Measurements from ENCODE around the gene HYAL3.
"Not testable (repeated sequence)": the region's sequence is repeated elsewhere in the genome, so short reads cannot be mapped to it uniquely, and the experiment has no call there.

The HYAL3 gene

DNA sequence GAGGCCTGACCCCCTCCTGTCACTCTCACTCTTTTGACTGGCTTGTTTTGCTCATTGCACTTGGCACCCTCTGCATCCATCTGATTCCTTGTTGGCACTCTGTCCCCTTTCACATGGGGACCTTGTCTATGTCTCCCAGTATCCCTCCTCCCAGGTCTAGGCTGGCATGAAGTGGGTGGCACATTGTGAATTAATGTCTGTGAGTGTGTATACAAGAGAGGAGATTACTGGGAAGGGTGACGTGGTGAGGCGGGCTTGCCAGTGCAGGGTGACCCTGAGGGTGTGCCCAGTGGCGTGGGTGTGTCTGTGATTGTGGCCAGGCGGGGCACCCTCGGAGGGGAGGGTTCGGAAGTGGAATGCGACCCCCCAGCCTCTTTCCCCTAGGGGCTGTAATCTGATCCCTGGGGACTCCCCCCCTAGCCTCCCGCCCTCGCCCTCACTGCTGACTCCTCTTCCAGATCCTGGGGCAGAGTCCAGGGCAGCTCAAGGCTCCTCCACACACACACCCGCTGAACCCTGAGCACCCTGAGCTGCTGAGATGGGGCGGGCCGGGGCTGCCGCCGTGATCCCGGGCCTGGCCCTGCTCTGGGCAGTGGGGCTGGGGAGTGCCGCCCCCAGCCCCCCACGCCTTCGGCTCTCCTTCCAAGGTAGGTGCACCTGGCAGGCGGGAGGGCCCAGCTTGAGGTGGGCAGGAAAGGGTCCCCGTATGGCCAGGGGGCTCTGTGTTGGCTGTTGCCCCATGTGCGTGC is 30.3 kb downstream of the HYAL3 start, which contains the start of gene SEMA3B:
Gene SEMA3B (plus strand): TSS at position 445 of the 749 bp plus-strand sequence. CDS start 94 bp downstream, at position 539.
- no peak for DNase-seq

DNA sequence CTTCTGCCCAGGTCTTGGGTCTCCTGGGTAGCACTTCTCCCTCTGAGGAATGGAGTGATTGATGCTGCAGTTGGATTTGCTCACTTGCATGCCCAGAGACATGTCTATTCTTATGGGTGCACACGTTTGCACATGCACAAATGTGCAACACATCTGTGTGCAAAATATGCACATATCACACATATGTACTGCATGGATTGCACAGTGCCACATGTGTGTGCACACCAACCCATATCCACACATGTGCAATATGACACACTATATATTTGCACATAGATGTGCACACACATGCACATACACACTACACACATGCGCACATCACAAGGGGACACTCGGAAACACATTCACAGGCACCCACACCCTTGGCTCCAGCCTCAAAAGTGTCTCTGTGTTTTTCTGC is 30.9 kb downstream of the HYAL3 start:
- no peak for DNase-seq

DNA sequence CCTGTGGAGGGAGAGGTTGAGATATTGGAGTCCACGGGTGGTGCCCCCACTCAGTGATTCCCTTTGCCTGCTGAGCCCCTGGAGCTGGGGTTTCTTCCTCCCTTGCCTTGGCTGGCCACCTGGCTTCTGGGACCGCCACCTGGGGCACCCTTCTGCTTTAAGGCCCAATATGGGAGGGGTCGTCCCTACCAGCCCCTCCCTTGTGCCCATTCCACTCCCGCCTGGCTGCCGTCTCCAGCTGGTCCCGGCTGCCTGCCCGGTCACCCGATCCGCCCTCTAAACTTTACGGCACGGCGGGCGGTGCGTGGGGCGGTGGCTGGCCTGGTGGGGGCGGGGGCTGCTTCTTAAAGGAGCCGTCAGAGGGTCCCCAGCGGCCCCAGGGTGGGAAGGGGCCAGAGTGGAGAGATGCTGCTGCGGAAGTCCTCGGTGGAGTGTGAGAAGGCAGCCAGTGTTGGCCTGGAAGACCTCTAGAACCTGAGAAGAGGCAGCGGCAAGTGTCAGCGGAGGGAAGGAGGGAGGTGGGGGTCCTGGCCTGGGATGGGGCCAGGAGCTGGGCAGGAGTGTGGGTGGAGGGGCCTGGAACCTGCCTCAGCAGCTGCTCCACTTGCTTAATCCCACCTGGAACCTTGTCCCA is 31.8 kb downstream of the HYAL3 start:
- DNase-seq: no peak

DNA sequence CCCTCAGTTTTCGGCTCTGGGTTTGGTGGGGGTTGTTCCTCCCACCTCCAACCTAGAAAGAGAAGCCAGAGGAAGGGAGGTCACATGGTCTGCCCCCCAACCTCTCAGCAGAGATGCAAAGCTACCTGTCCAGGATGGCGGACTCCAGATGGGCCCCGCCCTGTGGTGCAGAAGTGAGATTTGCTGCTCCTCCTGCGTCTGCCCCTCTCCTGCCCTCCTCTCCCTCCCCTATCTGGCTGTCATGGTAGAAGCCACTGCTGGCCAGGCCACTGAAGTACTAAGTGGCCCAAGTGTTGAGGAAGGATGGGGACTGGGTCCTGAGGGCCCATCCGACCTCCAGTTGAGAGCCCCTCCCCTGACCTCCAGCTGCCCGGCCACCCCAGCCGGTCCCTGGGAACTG is 32.4 kb downstream of the HYAL3 start:
- DNase-seq: no peak

DNA sequence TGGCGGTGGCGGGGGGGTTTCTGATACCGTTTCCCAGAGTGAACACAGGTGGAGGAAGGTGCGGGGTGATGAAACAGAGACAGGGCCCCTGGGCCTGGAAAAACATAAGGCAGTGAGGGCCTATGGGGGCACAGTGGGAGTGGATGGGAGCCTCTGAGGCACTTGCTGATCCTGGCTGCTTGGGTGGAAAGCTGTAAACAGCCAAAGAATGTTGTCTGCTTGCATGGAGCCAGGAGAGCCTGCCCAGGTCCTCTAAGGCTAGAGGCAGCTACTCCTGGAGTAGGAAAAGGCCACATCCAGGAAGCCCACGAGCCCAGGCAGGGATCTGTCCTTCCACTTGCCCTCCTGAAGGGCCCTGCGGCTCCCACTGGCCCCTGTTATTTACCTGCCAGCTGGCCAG is 33.2 kb downstream of the HYAL3 start:
- DNase-seq: no peak

DNA sequence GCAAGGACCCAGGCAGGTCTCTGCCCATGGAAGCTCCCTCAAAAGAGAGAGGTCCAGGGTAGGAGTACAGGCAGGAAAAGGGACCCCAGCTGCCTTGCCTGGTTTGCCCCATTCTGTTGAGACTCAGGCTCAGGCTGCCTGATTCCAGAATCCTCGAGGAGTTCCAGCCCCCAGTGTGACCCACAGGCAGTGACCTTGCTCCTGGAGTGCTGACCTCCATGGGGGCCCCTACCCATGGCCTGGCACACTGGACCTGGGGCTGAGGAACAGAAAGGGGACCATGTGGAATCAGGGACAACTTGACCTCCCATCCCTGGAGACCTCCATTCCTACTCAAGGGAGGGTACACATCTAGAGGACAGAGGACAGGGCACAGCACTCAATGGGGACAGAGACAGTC is 33.6 kb downstream of the HYAL3 start:
- no peak for DNase-seq

DNA sequence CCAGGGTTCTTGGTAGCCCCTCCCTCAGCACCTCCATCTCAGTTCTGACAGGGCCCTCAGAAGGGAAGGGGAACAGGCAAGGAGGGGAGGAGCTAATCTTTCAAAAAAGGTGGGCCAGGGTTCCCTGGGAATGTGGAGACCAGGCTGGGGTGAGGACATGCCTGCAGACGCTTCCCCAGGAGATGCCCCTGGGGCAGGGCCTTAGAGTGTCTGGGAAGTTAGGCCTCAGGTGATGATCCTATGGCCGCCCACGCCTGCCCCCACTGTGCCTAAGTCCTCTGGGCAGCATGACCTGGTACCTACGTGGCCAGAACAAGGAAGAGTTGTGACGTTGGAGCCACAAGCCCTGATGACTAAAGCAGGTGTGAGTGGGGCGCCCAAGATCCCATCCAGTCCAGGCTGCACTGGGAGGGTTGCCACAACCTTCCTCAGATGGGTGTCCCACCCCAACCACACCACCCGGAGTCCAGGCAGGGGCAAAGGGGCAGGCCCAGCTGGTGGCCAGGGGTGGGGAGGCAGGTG is 34.2 kb downstream of the HYAL3 start:
- no peak for DNase-seq

DNA sequence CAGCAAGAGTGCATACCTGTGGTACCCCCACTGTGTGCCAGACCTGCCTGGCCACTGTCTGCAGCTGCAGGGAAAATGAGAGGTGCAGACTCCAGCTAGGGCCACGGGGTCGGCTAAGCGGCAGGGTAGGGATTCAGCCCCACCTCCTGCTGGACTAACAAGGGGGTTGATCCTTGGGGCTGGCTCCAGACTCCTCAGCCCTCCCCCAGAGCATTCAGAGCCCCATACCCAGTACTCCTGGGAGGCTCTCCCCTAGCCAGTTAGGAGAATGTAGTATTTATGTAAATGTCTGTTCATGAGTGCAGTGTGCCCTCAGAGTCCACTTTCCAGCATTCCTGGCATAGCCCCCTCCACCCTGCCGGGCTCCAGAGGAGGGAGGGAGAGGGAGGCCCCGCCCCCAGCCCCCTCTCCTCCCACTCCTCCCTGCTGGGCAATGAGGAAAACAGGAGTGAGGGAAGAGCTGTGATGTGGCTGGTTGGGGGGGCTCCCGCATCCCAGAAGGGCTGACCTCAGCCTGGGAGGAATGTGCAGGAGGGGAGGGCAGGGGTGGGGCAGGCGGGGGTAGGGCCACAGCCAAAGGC is 34.7 kb downstream of the HYAL3 start:
- no peak for DNase-seq

DNA sequence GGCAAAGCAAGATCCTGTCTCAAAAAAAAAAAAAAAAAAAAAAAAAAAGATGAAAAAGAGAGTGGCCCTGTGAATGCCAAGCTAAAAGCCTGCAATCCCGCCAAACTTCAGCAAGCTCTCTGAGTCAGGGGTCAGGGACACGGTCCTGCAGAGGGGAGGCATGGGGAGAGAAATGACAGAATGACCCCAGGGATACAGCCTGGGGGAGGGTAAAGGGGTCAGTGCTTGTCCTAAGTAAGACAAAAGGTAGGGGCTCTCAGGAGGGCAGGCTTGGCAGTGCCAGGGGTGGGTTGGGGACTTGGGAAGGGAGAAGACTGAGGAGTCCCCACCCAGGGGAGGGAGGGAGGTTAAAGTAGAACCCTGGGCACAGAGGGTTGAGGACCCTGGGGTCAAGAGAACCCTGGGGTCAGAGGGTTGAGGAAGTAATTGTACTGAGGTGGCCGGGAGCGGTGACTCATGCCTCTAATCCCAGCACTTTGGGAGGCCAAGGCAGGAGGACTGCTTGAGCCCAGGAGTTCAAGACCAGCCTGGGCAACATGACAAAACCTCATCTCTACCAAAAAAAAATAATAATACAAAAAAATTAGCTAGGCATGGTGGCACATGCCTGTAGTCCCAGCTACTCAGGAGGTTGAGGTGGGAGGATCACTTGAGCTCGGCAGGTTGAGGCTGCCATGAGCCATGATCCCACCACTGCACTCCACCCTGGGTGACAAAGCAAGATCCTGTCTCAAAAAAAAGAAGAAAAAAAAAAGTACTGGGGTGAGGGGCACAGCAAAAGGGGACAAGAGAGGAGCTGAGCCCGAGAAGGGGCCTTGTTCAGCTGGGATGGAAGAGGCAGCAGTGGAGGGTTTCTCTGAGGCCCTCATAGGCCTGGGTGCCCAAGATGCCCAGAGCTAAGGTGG is 35.5 kb downstream of the HYAL3 start:
- DNase-seq: no peak

DNA sequence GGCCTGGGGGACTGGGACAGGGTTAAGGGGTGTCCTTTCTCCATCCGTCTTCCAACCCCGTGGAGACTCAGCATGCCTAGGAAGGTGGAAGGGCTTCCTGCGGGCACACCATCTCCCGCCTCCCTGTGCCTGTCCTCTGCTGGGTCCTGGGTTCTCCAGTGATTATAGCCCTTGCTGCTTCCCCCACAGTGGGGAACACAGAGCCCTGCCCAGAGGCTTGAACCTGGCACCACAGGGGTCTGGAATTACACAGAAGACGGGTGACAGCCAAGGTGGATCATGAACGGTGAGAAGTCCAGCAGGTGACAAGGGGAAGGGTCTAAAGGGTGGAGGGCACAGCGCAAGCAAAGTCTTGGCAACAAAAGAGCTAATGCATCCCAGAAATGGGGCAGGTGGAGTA is 36.4 kb downstream of the HYAL3 start:
- no peak for DNase-seq

DNA sequence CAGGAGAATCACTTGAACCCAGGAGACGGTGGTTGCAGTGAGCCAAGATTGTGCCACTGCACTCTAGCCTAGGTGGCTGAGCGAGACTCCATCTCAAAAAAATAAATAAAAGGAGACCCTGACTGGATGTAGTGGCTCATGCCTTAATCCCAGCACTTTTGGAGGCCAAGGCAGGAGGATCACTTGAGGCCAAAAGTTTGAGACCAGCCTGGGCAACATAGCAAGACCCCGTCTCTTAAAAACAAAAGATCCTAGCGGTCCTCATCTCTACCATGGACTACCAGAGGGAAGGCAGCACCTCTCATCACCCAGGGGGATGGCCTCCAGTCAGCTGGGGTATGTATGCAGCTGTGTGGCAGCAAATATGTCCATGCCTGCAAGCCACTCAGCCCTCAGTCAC is 37.0 kb downstream of the HYAL3 start:
- not testable (repeated sequence) for DNase-seq

DNA sequence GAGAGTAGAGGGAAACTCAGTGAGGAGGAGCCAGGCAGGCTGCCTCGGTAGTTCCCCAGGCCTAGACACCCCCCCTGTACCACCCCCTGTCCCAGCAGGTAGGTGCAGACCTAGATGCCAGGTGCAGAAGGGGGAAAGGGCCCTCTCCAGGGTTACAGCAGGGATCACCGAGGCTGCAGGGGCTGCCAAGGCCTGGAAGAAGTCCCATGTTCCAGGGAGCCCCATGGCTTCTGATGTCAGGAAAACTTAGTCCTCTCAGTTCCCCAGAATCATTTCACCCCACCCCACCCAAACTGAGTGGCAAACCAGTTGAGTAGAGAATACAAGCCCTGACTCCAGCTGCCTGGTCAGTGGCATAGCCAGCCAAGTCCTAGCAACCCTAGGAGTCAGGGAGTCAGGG is 37.7 kb downstream of the HYAL3 start:
- no peak for DNase-seq

DNA sequence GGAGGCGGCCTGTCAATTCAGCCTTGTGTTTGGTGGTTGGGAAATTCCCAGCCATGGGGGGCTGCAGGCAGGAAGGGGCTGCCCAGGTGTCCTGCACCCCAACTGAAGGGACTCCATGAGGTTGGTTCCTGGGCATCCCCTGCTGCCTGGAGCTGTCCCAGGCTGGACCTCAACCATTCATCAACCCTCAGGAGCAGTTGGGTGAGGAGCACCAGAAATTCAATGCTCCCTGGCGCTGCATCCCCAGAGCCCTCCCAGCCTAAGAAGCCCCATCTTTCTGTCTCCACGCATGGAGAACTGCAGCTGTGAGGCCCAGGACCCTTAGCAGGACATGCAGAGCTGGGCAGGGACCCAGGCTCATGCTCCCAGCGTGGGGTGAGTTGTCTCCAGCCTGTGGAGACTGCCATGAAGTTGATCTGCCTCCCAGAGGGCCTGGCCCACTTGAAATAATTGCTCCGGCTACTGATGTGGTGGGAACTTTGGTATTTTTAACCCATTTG is 38.2 kb downstream of the HYAL3 start:
- no peak for DNase-seq

DNA sequence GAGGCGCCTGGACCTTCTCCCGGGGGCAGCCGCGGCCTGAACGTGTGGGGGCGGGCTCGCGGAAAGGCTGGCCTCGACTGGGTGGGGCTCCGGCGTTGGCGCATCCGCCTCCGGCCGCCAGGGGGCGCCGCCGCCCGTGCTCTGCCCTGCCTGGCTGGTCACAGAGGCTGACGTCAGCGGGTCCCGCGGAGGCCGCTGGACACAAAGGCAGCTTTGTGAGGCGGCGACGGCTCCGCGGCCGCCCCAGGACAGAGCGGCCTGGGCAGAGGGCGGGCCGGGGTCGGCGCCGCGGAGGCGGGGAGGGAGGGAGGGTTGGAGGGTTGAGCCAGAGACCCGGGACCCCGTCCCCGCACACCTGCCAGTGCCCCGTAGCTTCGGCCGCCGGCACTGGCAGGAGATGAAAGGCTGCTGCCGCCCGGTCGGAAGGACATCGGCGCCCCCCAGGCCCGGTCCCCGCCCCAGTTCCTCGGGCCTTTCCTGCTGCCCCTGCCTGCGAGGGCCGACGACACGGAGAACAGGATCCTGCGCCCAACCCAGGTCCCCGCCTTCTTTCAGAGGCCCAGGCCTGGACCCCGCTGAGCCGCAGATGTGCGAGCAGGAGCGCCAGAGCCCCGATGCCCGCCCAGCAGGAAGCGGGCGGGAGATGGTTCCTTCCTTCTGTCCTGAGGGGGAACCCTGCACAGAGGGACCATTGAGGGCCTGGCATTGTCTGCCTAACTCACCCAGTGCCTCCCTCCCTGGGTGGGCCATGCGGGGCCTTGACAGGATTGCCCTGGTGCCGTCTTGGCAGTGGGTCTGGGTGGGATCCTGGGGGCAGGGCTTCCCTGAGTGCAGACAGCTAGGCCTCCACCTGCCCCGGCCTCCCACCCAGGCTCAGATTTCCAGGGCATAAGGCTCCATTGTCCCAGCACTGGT is 38.9 kb downstream of the HYAL3 start:
- DNase-seq: peak; percentile 47

DNA sequence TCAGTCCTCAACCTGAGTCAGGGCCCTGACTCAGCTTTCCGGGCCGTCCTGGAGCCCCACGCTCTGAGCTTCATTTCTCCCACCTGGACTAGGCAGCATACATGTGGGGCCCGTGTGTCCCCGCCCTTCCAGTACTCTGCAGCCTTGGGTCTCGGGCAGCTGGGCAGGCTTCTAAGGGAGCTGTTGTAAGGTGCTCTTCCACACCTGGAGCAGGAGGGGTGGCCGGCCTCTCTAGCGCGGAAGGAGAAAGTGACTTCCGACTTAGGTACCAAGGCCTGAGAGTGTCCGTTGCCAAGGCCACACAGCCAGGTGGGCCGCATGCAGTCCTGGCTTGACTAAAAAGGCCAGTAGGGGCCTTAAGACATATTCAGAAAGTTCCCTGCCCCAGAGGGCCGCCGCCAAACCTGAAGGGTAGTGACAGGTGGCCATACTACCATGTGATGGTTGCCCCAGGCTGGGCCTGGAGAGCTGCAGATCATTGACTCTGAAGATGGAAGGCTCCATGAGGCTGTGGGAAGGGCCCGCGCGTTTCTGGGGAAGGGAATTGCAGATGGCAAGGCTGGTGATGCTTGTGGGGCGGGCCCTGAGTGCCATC is 39.7 kb downstream of the HYAL3 start:
- no peak for DNase-seq

DNA sequence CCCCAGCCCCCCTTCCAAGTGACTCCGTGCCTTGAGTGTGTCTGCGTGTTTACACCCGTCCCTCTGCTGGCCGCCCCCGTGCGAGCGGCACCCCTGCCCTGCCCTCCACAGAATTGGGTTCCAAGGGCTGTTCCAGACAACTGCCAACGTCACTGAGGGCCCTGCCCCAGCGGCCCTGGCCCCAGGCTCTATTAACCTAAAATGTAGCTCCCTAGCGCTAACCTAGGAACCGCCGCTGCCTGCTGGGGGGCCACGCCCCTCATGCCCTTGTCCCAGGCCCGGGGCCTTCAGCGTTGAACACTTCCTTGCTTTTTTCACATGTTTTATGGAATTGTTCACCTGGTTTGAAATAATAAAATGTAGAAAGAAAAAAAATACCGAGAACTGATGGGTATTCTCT is 40.2 kb downstream of the HYAL3 start:
- no peak for DNase-seq

DNA sequence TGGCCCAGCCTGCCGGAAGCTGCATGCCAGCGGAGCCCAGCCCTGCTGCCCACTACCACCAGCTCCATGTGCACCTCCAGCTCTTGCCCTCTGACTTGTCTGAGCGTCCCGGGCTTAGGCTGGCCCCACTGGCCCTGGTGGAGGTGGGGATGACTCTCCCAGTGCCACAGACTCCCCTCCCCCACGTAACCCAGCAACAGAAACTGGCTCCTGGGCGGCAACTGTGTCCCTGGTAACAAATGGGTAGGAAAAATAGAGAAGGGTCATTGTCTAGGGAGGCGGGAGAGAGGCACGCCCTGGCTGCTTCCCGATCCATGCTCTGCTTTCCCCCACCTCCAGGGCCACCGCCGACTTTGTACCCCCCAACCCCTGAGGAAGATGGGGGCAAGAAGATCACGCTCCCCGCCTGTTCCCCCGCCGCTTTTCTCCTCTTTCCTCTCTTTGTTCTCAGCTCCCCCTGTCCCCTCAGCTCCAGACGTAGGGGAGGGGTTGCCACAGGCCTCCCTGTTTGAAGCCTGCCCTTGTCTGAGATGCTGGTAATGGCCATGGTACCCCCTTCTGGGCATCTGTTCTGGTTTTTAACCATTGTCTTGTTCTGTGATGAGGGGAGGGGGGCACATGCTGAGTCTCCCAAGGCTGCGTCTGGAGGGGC is 41.0 kb downstream of the HYAL3 start:
- DNase-seq: no peak

DNA sequence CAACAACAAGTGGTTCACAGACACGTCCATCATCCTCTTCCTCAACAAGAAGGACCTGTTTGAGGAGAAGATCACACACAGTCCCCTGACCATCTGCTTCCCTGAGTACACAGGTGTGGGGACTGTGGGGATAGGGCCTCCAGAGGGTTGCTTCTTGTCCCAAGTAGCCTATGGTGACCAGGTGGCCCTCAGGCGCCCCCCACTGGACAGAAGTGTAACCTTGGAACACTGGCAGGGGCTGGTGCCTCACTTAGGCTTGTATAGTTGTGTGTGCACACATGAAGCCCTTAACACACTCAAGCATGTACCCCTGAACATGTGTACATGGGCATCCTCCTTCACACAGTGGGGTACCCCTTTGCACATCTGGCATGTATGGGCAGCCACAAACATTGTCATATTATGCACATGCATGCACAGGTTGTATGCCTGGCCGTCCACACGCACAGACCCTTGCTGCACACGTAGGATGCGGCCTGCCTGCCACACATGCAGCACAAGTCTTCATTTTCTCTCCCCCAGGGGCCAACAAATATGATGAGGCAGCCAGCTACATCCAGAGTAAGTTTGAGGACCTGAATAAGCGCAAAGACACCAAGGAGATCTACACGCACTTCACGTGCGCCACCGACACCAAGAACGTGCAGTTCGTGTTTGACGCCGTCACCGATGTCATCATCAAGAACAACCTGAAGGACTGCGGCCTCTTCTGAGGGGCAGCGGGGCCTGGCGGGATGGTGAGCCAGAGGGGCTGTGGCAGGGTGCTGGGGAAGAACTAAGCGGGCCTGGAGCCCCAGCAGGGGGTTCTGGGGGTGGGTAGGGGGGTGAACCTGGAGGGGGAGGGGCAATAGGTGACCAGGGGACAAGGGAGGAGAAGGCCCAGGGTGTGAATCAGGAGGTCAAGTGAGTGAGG is 42.0 kb downstream of the HYAL3 start:
- DNase-seq: no peak

DNA sequence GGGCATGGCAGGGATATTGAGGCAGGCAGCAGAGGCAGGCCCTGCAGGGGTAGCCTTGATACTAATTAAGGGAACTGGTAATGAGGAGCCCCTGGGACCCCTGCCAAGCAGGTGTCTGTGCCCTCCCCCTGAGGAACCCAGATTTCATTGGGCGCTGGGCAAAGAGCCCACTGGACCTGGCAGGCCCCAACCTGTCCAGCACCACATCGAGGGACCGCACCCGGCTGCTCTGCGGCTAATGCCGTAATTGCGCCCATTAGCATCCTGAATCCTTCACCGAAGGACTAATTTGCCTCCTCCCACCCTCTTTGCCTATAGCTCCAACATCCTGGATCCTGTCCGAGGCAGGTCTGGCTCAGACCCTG is 44.0 kb downstream of the HYAL3 start:
- no peak for DNase-seq

Measured in SHP77 treated with DMSO at 0.1 percent for 48 hours (cell line).